Neural crest cell (in vitro differentiated cells): ENCODE results near the gene ADD1. TPM values are rescaled to one million over a fixed set of nuclear protein-coding genes. Genes with fewer than 3 reads are reported as not detected.
A peak's percentile ranks its signal among the peaks of the same experiment; 100 is the strongest.

Source experiments
- DNase-seq: peaks from one replicate; pipeline ENCODE4 v3.0.0; 2021; ENCODE audit warnings: low read depth, mixed read lengths, low spot score
- H3K27ac Mint-ChIP-seq: one replicate; pipeline ENCODE4 v1.8.0; 2021; ENCODE audit warnings: mild to moderate bottlenecking, mixed read lengths; ENCODE audit not compliant: unreplicated experiment
- H3K27me3 Mint-ChIP-seq: 2 replicates; pipeline ENCODE4 v1.8.0; 2021; ENCODE audit warnings: low read depth, mild to moderate bottlenecking, mixed read lengths
- H3K36me3 Mint-ChIP-seq: 2 replicates; pipeline ENCODE4 v1.8.0; 2021; ENCODE audit warnings: low read depth, mild to moderate bottlenecking, mixed read lengths
- H3K4me1 Mint-ChIP-seq: 2 replicates; pipeline ENCODE4 v1.8.0; 2021; ENCODE audit warnings: mixed read lengths
- H3K4me3 Mint-ChIP-seq: one replicate; pipeline ENCODE4 v1.8.0; 2021; ENCODE audit warnings: mild to moderate bottlenecking, mixed read lengths
- H3K9me3 Mint-ChIP-seq: 2 replicates; pipeline ENCODE4 v1.8.0; 2021; ENCODE audit warnings: mixed read lengths
- total RNA-seq: library from RNA; stranded (reverse); gene quantifications from 2 replicates; pipeline ENCODE4 v1.2.1, GENCODE V29; 2021
- TF ChIP-seq, protein P1 (sequence below): fragments of 200-600 bp; sonication (generic); conservative IDR thresholded peaks from 2 replicates; pipeline ENCODE4 v1.5.0; 2021; ENCODE audit warnings: antibody characterized with exemption, mild to moderate bottlenecking

The ADD1 gene
- total RNA-seq, 1 donor from 2014 or later = 230 TPM

GRCh38 chr4:2861631-2862436 is 18.2 kb downstream of the ADD1 start:
- no peak overlapping the region for H3K4me3 Mint-ChIP-seq
- H3K4me1 Mint-ChIP-seq = peaks cover 42% of the 10 kb centered on the region
- H3K27me3 Mint-ChIP-seq = no peaks in the 10 kb centered on the region
- H3K36me3 Mint-ChIP-seq = peaks cover 3% of the 10 kb centered on the region
- DNase-seq = no peak
- peak overlapping the region; percentile 76 for H3K27ac Mint-ChIP-seq
- H3K9me3 Mint-ChIP-seq = no peaks in the 10 kb centered on the region
- TF ChIP-seq, protein P1, sequence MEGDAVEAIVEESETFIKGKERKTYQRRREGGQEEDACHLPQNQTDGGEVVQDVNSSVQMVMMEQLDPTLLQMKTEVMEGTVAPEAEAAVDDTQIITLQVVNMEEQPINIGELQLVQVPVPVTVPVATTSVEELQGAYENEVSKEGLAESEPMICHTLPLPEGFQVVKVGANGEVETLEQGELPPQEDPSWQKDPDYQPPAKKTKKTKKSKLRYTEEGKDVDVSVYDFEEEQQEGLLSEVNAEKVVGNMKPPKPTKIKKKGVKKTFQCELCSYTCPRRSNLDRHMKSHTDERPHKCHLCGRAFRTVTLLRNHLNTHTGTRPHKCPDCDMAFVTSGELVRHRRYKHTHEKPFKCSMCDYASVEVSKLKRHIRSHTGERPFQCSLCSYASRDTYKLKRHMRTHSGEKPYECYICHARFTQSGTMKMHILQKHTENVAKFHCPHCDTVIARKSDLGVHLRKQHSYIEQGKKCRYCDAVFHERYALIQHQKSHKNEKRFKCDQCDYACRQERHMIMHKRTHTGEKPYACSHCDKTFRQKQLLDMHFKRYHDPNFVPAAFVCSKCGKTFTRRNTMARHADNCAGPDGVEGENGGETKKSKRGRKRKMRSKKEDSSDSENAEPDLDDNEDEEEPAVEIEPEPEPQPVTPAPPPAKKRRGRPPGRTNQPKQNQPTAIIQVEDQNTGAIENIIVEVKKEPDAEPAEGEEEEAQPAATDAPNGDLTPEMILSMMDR = no peak

- peaks cover under 1% of the 10 kb centered on the region for H3K36me3 Mint-ChIP-seq
- H3K4me1 Mint-ChIP-seq = peaks cover 49% of the 10 kb centered on the region
- H3K9me3 Mint-ChIP-seq = no peaks in the 10 kb centered on the region
- H3K4me3 Mint-ChIP-seq = no peak overlapping the region
- TF ChIP-seq, protein P1 = no peak
- H3K27ac Mint-ChIP-seq = peak overlapping the region; percentile 76
- no peaks in the 10 kb centered on the region for H3K27me3 Mint-ChIP-seq
- no peak for DNase-seq
These were observed 18.9 kb downstream of the ADD1 start for GRCh38 chr4:2862528-2862927.

DNA sequence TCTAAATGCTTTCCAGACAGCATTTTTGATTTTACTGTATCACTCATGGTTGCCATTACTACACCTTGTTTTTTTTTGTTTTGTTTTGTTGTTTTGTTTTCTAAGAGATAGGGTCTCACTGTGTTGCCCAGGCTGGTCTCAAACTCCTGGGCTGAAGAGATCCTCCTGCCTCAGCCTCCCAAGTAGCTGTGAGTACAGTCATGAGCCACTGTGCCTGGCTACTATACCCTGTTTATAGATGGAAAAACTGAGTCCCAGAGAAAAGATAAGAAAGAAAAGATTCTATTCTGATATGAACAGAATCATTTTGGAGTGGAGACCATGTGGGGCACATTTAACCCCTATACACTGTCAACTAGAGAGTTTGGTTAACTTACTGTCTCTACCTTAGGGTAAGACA is 20.0 kb downstream of the ADD1 start:
- TF ChIP-seq, protein P1 = no peak
- Mint-ChIP-seq H3K27me3 (no peaks in the 10 kb centered on the region), H3K36me3 (no peaks in the 10 kb centered on the region), H3K4me3 (no peak overlapping the region), H3K4me1 (peaks cover 60% of the 10 kb centered on the region), H3K9me3 (no peaks in the 10 kb centered on the region), H3K27ac (no peak overlapping the region)
- DNase-seq = no peak

DNA sequence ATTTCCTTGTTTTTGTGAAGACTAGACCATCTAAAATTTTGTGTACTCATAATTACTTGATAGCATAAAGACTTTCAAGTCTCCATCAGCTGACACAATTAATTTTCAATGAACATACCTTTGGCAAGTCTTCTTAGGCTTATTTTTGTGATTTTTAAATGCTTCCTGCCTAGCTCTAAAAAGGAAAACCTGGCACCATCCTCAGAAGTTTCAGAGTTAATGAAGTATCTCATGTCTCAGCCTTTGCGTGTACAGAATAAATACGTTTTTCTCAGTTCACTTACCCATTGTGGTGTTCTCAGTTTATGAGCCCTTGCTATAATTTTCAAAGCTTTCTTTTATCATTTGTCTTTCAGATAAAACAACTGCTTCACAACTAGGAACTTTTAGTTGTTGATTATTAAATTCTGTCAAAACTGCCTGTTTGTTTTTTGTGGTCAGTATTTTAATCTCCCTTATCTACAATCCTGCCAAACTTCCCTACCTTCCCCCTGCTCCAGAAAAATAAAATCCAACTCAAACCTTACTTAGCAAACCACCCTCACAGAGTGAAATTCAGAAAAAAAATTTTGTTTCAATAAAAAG is 21.6 kb downstream of the ADD1 start:
- H3K4me3 Mint-ChIP-seq = no peak overlapping the region
- H3K27me3 Mint-ChIP-seq = no peaks in the 10 kb centered on the region
- H3K9me3 Mint-ChIP-seq = no peaks in the 10 kb centered on the region
- TF ChIP-seq, protein P1 = no peak
- peaks cover 69% of the 10 kb centered on the region for H3K4me1 Mint-ChIP-seq
- DNase-seq = no peak
- H3K36me3 Mint-ChIP-seq = no peaks in the 10 kb centered on the region
- H3K27ac Mint-ChIP-seq = peak overlapping the region; percentile 38

- no peaks in the 10 kb centered on the region for H3K27me3 Mint-ChIP-seq
- H3K27ac Mint-ChIP-seq = peak overlapping the region; percentile 14
- TF ChIP-seq, protein P1 = no peak
- H3K4me3 Mint-ChIP-seq = no peak overlapping the region
- no peak for DNase-seq
- H3K4me1 Mint-ChIP-seq = peaks cover 67% of the 10 kb centered on the region
- no peaks in the 10 kb centered on the region for H3K36me3 Mint-ChIP-seq
- H3K9me3 Mint-ChIP-seq = no peaks in the 10 kb centered on the region
These were observed 22.7 kb downstream of the ADD1 start for GRCh38 chr4:2866160-2866861.
